Aorta (tissue), 5 donors: ENCODE measurements around the gene SRRT. TPM values are rescaled to one million over a fixed set of nuclear protein-coding genes. Genes with fewer than 3 reads are reported as not detected.
A peak's percentile ranks its signal among the peaks of the same experiment; 100 is the strongest.

Experiments
- ATAC-seq: fragments of 200-7000 bp; cut with Tn5 transposase; one replicate; pipeline ENCODE4 v1.9.1; 2022; ENCODE audit warnings: moderate library complexity; ENCODE audit not compliant: low FRiP score
- DNase-seq, 2 donors: peaks; one replicate each; pipeline ENCODE4 v3.0.0-alpha.2; 2020
- H3K27ac ChIP-seq, 2 donors: one replicate each; pipeline ENCODE4 v1.5.1; 2013; ENCODE audit warnings: low read length in 2 of 2, mild to moderate bottlenecking in 2 of 2, moderate library complexity in 2 of 2, control low read depth in 1 of 2, inconsistent platforms in 1 of 2, low read depth in 1 of 2
- H3K27me3 ChIP-seq, 2 donors: one replicate each; pipeline ENCODE4 v1.6.1; 2013; ENCODE audit warnings: control low read depth in 1 of 2, low read length in 1 of 2, mild to moderate bottlenecking in 1 of 2, moderate library complexity in 1 of 2; ENCODE audit not compliant: insufficient read depth in 2 of 2, control insufficient read depth in 1 of 2
- H3K36me3 ChIP-seq, 2 donors: one replicate each; pipeline ENCODE4 v1.6.1; 2013; ENCODE audit warnings: control low read depth in 1 of 2, low read length in 1 of 2, mild to moderate bottlenecking in 1 of 2; ENCODE audit not compliant: insufficient read depth in 2 of 2, control insufficient read depth in 1 of 2
- H3K4me1 ChIP-seq, 2 donors: one replicate each; pipeline ENCODE4 v1.6.1; 2013; ENCODE audit warnings: low read length in 2 of 2, control low read depth in 1 of 2, mild to moderate bottlenecking in 1 of 2, moderate library complexity in 1 of 2; ENCODE audit not compliant: insufficient read depth in 2 of 2, control insufficient read depth in 1 of 2
- H3K4me3 ChIP-seq, 2 donors: one replicate each; pipeline ENCODE4 v1.5.1; 2013; ENCODE audit warnings: low read length in 2 of 2, control low read depth in 1 of 2, mild to moderate bottlenecking in 1 of 2
- H3K9me3 ChIP-seq: one replicate; pipeline ENCODE4 v1.6.1; 2013; ENCODE audit warnings: mild to moderate bottlenecking, low read length; ENCODE audit not compliant: control insufficient read depth
- WGBS, 2 donors: extraction: QIAGEN DNeasy Blood & Tissue Kit; methylation state at CpG; one replicate each; pipeline ENCODE4 v1.1.7; 2013; 5-methylcytosine and 5-hydroxymethylcytosine counted together
- intact Hi-C, 2 donors: fragments of 100-400 bp; cut with DNase I; formaldehyde crosslinking; loops; one replicate each; pipeline versions ENCODE4 v1.14.2 to v1.15.0; 2022
- polyA plus RNA-seq, 2 donors: library from polyadenylated mRNA; stranded (reverse); fragments of 200-250 nt; gene quantifications; one replicate each; pipeline ENCODE4 v1.2.3, GENCODE V29; 2013
- total RNA-seq, 2 donors: library from RNA; stranded (reverse); fragmentation: NEBNext Ultra II Directional; extraction: Animal tissue kit (Norgen Biotek cat#: 25700); gene quantifications; one replicate each; pipeline ENCODE4 v1.2.1, GENCODE V29; 2021
- donor health status: healthy with polysubstance abuse.
- donor health status: Bipolar disorder and iron deficiency.
- donor health status: DM: no; HTN: no; CAD: no.
- donor health status: DM: no; HTN: no; CAD: no.
- donor health status: DM: yes; HTN: yes; CAD: no.

SRRT gene
- total and polyA plus RNA-seq, 4 donors, result 22.2 to 151 (median 107) TPM

DNA sequence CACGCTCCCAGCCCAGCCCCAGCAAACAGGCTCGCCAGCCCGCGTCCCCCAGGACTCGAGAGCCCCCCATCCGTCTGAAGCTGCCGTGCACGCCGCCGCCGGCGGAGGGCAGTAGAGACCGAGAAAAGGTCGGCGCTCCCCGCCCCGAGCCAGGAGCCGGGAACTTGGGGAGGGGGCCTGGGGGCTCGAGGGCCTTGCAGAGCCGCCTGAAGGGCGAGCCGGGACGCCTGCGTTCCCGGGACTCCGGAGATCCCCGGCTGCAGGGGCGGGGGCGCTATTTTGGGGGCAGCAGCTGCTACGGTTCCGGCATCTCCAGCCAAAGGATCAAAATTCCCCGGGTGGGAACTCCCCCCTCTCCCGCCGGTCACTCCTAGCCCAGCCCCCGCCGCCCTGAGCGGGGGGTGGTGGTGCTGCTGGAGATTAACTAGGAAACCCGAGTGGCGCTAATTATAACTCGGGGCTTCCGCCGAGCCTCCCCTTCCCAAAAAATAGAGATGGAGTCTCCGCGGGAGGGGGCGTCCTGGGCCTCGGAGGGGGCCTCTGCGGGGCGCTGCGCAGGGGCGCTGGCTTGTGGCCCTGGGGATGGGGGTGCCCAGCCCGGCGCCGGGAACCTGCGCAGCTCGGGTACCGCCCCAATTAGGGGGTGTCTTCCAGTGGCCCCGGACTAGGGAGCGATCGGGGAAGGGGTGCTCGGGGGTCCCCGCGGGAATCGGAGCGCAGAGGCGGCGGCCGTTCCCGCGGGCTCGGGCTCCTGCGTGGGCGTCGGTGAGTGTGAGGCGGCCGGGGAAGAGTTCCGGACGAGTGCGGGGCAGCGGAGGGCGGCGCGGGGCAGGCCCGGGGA is 20.2 kb downstream of the SRRT start:
- peak in 1 of 2 donors; percentile 88 for DNase-seq
- intact Hi-C loops, result loop anchor here (2.0 to 10.0 kb wide), 4 partner anchors 72 to 270 kb away; partner anchors contain the start of genes MUC12 (in 1 of the 2) and VGF (in 1 of the 2)
- H3K4me3 ChIP-seq, result peak overlapping the region in 1 of 2 donors; percentile 14
- 1% methylated on average over 58 to 83 of the region's 83 CpGs for WGBS, 2 donors
- ATAC-seq, result no peak
- H3K36me3 ChIP-seq, result no peaks in the 10 kb centered on the region
- H3K4me1 ChIP-seq, result no peaks in the 10 kb centered on the region
- H3K27me3 ChIP-seq, result no peaks in the 10 kb centered on the region
- peaks cover 1% of the 10 kb centered on the region for H3K9me3 ChIP-seq
- H3K27ac ChIP-seq, result no peak overlapping the region

DNA sequence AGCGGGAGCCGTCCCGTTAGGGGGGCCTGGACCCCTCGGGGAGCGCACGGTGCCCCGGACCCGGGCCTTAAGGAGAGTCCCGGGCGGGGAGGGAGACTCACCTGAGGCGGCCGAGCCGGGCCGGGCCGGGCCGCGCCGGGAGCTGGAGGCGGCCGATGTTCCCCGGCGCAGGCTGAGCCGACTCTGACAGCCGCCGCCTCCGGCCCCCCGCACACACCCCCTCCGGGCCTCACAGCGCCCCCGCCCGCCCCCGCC is 20.7 kb downstream of the SRRT start, which contains the start of gene ACHE:
Gene ACHE, minus strand, starts transcription at position 188 of the 255 bp plus-strand sequence. CDS start 1,656 bp downstream, outside the sequence.
- Histone ChIP-seq H3K4me3 (peak within 1 kb of the TSS; percentile 12 to 15), H3K27ac (no peak within 1 kb of the TSS), H3K36me3 (no peaks in the 10 kb centered on the region), H3K9me3 (peaks cover 1% of the 10 kb centered on the region), H3K27me3 (no peaks in the 10 kb centered on the region), H3K4me1 (no peaks in the 10 kb centered on the region)
- ATAC-seq (no peak), DNase-seq (no peak)
- intact Hi-C loops, result loop anchor here (2.0 to 10.0 kb wide), 3 partner anchors 72 to 269 kb away; partner anchors contain the start of genes MUC12 (in 1 of the 2) and VGF (in 1 of the 2)
- WGBS, 2 donors, result 0 to 1% methylated on average over 11 to 32 of the region's 32 CpGs

DNA sequence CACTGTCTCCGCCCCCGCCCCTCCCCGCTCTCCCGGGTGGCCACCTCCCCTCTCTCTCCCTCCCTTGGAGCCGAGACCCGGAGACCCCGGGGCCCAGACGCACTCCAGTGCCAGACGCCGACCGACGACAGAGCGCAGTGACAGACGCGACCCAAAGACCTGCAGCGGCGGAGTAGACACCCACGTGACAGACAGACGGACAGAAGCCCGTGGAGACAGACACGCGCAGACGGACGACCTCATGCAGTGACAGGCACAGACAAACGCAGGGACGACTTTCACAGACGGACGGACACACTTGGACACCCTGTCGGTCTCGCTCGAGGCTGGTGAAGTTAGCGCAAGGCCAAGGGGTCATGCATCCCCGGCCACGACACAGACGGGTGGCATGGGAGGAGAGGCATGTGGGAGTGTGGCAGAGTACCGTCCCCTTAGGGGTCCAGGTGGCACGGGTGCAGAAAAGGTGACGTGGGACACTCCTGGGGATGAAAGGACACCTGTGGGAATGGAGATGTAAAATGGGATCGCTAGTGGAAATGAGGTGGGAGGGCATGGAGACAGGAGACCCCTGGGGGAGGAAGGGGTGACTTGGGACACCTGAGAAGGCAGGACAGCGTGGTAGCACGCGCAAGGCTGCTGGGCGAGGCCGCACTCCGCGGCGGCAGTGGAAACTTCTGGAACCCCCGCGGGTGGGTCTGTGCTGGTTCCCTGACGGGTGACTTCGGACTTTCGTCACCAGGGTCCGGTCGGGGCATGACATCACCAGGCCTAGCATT is 21.2 kb downstream of the SRRT start:
- Histone ChIP-seq H3K4me1 (no peaks in the 10 kb centered on the region), H3K4me3 (peak overlapping the region in 1 of 2 donors; percentile 12), H3K9me3 (peaks cover 1% of the 10 kb centered on the region), H3K27ac (no peak overlapping the region), H3K36me3 (no peaks in the 10 kb centered on the region), H3K27me3 (no peaks in the 10 kb centered on the region)
- 4 to 5% methylated on average over 46 to 54 of the region's 54 CpGs for WGBS, 2 donors
- ATAC-seq (peak; percentile 21), DNase-seq (peak in 1 of 2 donors; percentile 81)
- intact Hi-C loops, result loop anchor here (1.0 to 10.0 kb wide), 4 partner anchors 71 to 269 kb away; partner anchors contain the start of genes MUC12 (in 1 of the 2) and VGF (in 1 of the 2)

DNA sequence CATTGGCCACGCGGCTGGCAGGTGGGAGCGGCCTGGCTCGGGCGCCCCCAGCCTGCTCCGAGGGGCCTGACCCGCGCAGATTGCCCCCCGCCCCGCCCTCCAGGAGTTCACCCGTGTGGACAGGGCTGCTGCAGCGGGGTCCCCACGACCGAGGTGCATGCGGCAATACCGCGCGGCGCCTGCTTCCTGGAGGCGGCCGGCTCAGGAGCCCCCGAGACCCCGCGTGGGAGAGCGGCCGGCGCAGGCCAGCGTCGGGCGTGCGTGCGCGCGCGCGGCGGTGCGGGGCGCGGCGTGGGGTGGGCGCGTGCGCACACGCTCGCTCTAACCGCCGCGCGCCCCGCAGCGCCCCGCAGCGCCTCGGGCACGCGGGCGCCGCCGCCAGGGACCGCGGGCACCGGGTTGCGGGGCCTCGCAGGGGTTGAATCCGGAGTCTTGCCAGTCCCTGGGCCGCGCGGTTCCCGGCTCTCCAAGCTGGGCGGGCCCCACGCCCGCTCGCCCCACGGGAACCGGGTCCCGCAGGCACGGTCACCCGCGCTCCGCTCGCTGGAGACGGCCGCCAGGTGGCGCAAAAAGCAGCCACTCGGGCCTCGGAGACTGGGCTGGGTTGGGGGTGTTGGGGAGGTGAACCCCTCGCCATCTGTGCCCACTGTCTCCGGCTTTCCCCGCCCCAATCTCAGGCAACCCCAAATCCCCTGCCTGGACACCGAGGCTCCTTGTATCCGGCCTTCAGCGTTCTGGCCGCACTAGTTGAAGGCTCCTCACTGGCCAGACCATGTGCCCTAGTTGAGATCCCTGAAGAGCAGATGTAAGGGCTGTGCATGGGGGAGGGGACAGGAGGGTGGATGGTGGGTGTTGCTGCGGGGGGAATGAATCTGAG is 22.1 kb downstream of the SRRT start:
- H3K4me3 ChIP-seq, result peak overlapping the region; percentile 12 to 15
- H3K27me3 ChIP-seq, result no peaks in the 10 kb centered on the region
- DNase-seq (peak in 1 of 2 donors; percentile 92), ATAC-seq (no peak)
- no peaks in the 10 kb centered on the region for H3K4me1 ChIP-seq
- no peaks in the 10 kb centered on the region for H3K36me3 ChIP-seq
- peaks cover 1% of the 10 kb centered on the region for H3K9me3 ChIP-seq
- intact Hi-C loops, result loop anchor here in 1 of 2 donors (1.0 to 10.0 kb wide), 3 partner anchors 70 to 268 kb away; partner anchors contain the start of genes MUC12 and VGF
- no peak overlapping the region for H3K27ac ChIP-seq
- 1% methylated on average over 51 to 95 of the region's 95 CpGs for WGBS, 2 donors

DNA sequence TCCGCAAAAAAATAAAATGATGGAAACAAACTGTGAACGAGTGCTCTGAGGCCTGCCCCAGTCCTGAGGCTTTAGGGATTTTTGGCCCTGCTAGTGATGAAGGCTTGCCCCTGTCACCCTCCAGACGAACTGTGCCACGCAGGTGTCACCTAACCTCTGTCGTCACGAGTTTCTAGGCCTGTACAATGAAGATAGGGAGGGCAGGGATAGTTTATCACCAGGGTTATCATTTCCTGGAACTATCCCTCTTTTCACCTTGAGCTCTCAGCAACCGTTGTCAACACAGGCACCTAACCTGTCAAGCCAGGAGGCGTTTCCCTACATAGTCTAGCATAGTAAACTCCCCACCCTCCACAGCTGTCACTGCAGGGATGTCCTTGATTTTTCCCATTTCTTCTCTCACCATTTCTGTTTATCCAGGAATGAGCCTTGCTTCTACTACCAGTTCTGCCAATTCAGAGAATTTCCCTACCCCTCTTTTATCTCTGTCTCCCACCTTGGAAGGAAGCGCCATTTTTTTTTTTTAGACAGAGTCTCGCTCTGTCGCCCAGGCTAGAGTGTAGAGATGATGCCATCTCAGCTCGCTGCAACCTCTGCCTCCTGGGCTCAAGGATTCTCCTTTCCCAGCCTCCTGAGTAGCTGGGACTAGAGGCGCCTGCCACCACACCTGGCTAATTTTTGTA is 23.0 kb downstream of the SRRT start:
- WGBS, 2 donors, result 77 to 78% methylated on average over 13 of the region's 13 CpGs
- H3K27ac ChIP-seq, result no peak overlapping the region
- DNase-seq (no peak), ATAC-seq (no peak)
- H3K27me3 ChIP-seq, result no peaks in the 10 kb centered on the region
- no peaks in the 10 kb centered on the region for H3K4me1 ChIP-seq
- H3K36me3 ChIP-seq, result no peaks in the 10 kb centered on the region
- intact Hi-C loops, result loop anchor here in 1 of 2 donors (5.0 to 10.0 kb wide), 2 partner anchors 69 to 267 kb away; partner anchors contain the start of genes MUC12 and VGF
- H3K4me3 ChIP-seq, result no peak overlapping the region
- peaks cover 1% of the 10 kb centered on the region for H3K9me3 ChIP-seq

DNA sequence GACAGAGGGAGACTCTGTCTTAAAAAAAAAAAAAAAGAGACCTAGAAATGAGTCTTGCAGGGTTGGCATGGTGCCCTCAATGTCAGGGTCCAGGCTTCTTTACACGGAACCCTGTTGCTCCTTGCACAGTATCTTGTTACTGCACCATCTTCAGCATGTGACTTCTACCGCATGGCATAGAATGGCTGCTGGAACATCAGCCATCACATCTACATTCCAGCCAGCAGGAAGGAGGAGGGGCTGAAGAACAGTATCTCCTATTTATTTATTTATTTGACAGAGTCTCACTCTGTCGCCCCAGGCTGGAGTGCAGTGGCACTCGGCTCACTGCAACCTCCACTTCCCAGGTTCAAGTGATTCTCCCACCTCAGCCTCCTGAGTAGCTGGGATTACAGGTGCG is 24.5 kb downstream of the SRRT start:
- no peaks in the 10 kb centered on the region for H3K4me1 ChIP-seq
- peaks cover 1% of the 10 kb centered on the region for H3K9me3 ChIP-seq
- ATAC-seq (no peak), DNase-seq (no peak)
- intact Hi-C loops, result loop anchor here in 1 of 2 donors (5.0 to 10.0 kb wide), 2 partner anchors 68 to 265 kb away; partner anchors contain the start of genes MUC12 and VGF
- H3K36me3 ChIP-seq, result no peaks in the 10 kb centered on the region
- H3K4me3 ChIP-seq, result no peak overlapping the region
- no peaks in the 10 kb centered on the region for H3K27me3 ChIP-seq
- H3K27ac ChIP-seq, result no peak overlapping the region
- 89 to 93% methylated on average over 5 of the region's 5 CpGs for whole genome bisulfite sequencing, 2 donors

DNA sequence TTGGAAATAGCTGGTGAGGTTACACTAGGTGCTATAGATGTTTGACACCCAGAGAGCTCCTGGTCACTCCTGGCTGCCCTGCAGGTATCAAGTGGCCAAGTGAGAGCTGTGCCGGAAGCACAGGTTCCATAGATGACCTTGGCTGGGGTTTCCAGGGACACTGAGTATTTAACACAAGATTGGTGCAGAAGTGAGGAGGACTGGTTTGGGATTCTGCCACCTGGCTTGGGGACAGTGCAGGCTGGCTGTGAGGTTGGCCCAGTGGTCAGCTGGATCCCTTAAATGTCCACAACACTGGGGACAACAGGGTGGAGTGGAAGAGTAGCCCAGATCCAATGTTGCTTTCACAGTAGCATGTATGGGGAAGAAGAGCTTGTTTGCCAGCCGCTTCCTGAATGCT is 26.1 kb downstream of the SRRT start:
- Histone ChIP-seq H3K27me3 (no peaks in the 10 kb centered on the region), H3K36me3 (no peaks in the 10 kb centered on the region), H3K4me1 (no peaks in the 10 kb centered on the region), H3K27ac (no peak overlapping the region), H3K4me3 (no peak overlapping the region), H3K9me3 (peaks cover 1% of the 10 kb centered on the region)
- intact Hi-C loops, result no loop called here
- WGBS, 2 donors, result 78 to 83% methylated on average over 2 of the region's 2 CpGs
- DNase-seq, result no peak
- ATAC-seq, result no peak
